Activated CD4-positive, alpha-beta T cell treated with anti-CD3 and anti-CD28 coated beads, Interleukin-2, amount 10 ng/mL, durations not matched to agents 7 days and 5 days (primary cell): ENCODE data around the gene FRG2C. TPM values are rescaled to one million over a fixed set of nuclear protein-coding genes. Genes with fewer than 3 reads are reported as not detected.
"Not testable (repeated sequence)": the region's sequence is repeated elsewhere in the genome, so short reads cannot be mapped to it uniquely, and the experiment has no call there.

Experiments
- CTCF ChIA-PET: fragments of 350-600 bp; sonication (Branson Sonifier 250); formaldehyde crosslinking; loops from one replicate; lab custom pipeline; 2021; ENCODE audit warnings: antibody characterized with exemption; lab: Charles Lee
- POLR2A ChIA-PET: fragments of 350-600 bp; sonication (Branson Sonifier 250); formaldehyde crosslinking; loops from one replicate; lab custom pipeline; 2021; ENCODE audit warnings: antibody characterized with exemption; lab: Charles Lee
- DNase-seq: peaks from one replicate; pipeline ENCODE4 v3.0.0-alpha.2; 2020
- H3K27ac Mint-ChIP-seq: one replicate; pipeline ENCODE4 v1.8.0; 2021; ENCODE audit warnings: mild to moderate bottlenecking, moderate library complexity, mixed read lengths
- H3K27me3 Mint-ChIP-seq: one replicate; pipeline ENCODE4 v1.8.0; 2021; ENCODE audit warnings: mixed read lengths
- H3K36me3 Mint-ChIP-seq: one replicate; pipeline ENCODE4 v1.8.0; 2021; ENCODE audit warnings: low read depth, mixed read lengths
- H3K4me1 Mint-ChIP-seq: one replicate; pipeline ENCODE4 v1.8.0; 2021; ENCODE audit warnings: mixed read lengths
- H3K4me3 Mint-ChIP-seq: one replicate; pipeline ENCODE4 v1.8.0; 2021; ENCODE audit warnings: mild to moderate bottlenecking, moderate library complexity, mixed read lengths
- H3K9me3 Mint-ChIP-seq: one replicate; pipeline ENCODE4 v1.8.0; 2021; ENCODE audit warnings: mixed read lengths
- total RNA-seq, 2 experiments: library from RNA; stranded (reverse); gene quantifications; one replicate each; pipeline ENCODE4 v1.2.3, GENCODE V29; 2021

Gene FRG2C
- total RNA-seq, 2 experiments from 2014 or later: not detected

DNA sequence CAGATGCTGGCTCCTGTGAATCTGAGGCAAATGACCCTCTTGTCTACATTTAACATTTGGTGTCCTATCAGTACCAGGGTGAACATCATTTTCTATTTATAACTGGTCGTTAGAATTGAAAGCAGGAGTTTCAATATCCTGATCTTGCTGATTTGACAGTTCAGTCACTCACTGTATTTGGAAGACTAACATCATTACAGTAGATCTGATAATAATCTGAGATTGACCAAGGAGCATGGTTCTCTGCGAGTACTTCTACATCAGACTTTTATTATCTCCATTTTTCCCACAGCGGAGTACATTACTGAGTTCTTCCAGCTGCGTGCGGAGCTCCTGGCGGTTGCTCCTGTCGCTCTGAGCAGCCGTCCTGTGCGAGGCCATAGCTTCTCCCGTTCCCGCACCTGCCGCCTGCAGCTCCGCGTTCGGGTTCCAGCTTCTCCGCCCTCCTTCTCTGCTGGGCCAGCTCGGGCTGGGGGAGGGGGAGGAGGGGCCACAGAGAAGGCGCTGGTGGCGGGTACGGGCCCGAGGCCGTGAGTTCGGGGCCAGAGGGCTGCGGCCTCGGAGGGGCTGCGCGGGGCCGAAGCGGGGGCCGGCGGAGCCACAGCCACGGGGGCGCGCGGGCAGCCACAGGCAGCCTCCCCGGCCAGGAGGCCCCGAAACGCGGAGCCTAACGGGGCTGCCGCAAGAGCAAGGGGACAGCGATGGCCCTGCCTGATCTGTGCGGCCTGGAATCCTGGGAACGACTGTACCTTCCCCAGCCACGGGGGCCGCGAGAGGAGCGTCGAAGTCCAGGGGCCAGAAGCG is 8.8 kb upstream of the FRG2C start:
- H3K27ac Mint-ChIP-seq, H3K9me3 Mint-ChIP-seq, H3K4me3 Mint-ChIP-seq, H3K36me3 Mint-ChIP-seq, CTCF ChIA-PET, DNase-seq, H3K4me1 Mint-ChIP-seq, POLR2A ChIA-PET: not testable (repeated sequence)
- peaks cover 32% of the 10 kb centered on the region for H3K27me3 Mint-ChIP-seq

- H3K27ac Mint-ChIP-seq, H3K9me3 Mint-ChIP-seq, DNase-seq, POLR2A ChIA-PET, H3K36me3 Mint-ChIP-seq, CTCF ChIA-PET, H3K4me1 Mint-ChIP-seq, H3K4me3 Mint-ChIP-seq: not testable (repeated sequence)
- peaks cover 32% of the 10 kb centered on the region for H3K27me3 Mint-ChIP-seq
These were observed 8.2 kb upstream of the FRG2C start for GRCh38 chr3:75655956-75656355.

DNA sequence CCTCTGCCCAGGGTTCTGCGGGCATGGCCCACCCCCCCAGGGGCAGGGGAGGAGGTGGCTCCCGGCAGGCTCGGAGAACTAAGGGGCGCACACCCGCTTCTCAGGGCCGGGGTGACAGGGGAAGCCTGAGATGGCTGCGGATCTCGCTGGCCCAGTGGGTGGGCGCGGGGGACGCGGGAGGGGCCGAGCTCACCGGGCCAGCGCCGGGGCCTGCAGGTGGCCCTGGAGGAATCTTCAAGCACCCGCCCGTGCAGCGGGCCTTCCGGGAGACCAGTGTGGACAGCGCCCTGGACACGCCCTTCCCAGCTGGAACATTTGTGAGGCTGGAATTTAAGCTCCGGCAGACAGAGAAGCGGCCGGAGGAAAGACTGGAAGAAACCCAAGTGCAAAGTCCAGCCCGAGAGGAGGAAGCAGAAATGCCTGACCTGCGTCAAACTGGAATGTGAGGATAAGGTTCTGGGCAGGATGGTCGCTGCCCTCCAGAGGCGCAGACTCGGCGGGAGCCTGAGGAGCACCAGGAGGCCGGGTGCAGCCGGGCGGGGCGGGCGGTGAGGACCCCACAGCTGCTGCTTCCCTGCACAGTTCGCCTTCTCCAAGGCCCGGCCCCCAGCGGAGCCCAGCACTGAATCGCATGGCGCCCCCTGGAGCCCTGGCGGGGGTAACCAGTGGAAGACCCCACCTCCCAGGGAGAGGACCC is 5.6 kb upstream of the FRG2C start:
- CTCF ChIA-PET, H3K36me3 Mint-ChIP-seq, H3K9me3 Mint-ChIP-seq, H3K4me1 Mint-ChIP-seq, DNase-seq, H3K27ac Mint-ChIP-seq, POLR2A ChIA-PET: not testable (repeated sequence)
- Mint-ChIP-seq H3K4me3 (peak overlapping the region; percentile 45), H3K27me3 (peaks cover 30% of the 10 kb centered on the region)

DNA sequence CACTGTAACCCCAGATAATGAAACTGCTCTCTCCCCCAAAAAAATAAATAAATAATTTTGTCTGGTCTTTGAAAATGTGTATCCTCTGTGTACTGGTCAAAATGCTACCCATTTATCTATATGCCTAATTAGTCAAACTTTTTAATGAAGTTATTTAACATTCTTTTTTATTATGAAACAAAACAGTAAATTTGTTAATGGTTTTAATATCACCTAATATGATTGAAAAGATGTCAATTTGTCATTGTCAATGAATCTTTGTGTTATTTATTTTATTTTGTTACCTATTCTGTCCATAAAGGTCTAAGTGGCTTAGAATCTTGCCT is 5.1 kb upstream of the FRG2C start:
- POLR2A ChIA-PET, DNase-seq, H3K27ac Mint-ChIP-seq, H3K36me3 Mint-ChIP-seq, H3K4me3 Mint-ChIP-seq, CTCF ChIA-PET, H3K9me3 Mint-ChIP-seq, H3K4me1 Mint-ChIP-seq: not testable (repeated sequence)
- H3K27me3 Mint-ChIP-seq: peaks cover 27% of the 10 kb centered on the region

DNA sequence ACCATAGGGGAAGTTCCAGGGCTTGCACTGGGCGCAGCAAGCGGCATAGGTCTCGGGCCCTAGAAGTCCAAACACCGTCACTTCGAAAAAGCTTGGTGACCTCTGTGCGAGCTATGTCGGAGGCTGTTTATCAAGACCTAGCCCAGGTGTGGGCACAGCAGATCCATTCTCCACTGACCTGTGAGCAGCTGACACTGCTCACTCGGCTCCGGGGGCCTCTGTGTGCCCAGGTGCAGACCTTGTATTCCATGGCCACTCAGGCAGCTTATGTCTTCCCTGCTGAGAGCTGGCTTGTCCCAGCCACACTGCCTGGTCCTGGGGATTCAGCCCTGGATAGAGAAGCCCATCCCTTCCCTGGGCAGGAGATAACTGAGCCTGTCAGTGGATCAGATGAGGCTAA is 1.5 kb downstream of the FRG2C start:
- H3K27ac Mint-ChIP-seq, H3K36me3 Mint-ChIP-seq, CTCF ChIA-PET, H3K4me3 Mint-ChIP-seq, POLR2A ChIA-PET, DNase-seq, H3K4me1 Mint-ChIP-seq: not testable (repeated sequence)
- H3K27me3 Mint-ChIP-seq: peaks cover 18% of the 10 kb centered on the region
- H3K9me3 Mint-ChIP-seq: peaks cover 12% of the 10 kb centered on the region

DNA sequence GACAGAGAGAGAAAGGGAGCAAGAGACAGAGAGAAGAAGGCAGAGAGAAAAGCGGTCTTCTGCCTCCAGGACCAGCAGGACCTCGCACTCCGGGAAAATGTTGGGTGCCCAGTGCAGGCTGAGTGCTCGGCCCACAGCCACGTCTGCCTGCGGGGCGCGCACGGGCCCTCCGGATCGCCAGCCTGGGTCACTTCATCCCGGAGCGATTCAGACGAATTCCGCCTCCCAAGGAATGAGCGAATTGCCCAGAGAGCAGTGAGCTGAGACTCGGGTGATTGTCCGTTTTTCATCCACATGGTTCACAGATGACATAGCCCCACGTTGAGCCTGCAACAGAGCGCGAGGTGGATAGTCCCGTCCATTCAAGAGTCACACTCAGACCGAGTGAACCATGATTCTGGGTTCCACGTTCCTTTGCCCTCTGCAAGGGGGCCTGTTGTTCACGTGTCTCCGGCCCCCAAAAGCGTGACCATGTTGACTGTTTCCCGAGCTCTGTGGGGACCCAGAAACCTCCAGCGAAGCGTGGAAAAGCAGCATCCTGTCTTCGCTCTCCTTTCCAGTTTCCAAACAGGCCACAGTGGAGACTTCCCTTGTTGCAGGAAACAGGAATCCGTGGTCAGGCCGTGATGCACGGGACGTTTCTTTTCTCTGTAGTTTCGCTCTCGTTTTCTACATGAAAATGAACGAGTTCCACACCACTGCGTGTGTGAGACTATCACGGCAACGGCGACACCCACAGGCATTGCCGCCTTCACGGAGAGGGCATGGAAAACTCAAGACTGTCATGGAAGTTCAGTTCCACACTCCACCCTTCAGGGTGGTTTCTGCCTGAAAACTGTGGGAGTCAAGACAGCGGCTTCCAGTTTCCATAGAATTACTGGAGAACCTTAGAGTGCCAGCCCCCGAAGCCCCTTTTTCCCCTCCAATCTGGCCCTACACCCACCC is 3.9 kb downstream of the FRG2C start:
- CTCF ChIA-PET, H3K4me1 Mint-ChIP-seq, POLR2A ChIA-PET, DNase-seq, H3K27ac Mint-ChIP-seq: not testable (repeated sequence)
- H3K27me3 Mint-ChIP-seq: peaks cover 38% of the 10 kb centered on the region
- H3K36me3 Mint-ChIP-seq: peaks cover 10% of the 10 kb centered on the region
- peak overlapping the region; percentile 35 for H3K4me3 Mint-ChIP-seq
- H3K9me3 Mint-ChIP-seq: peaks cover 17% of the 10 kb centered on the region

DNA sequence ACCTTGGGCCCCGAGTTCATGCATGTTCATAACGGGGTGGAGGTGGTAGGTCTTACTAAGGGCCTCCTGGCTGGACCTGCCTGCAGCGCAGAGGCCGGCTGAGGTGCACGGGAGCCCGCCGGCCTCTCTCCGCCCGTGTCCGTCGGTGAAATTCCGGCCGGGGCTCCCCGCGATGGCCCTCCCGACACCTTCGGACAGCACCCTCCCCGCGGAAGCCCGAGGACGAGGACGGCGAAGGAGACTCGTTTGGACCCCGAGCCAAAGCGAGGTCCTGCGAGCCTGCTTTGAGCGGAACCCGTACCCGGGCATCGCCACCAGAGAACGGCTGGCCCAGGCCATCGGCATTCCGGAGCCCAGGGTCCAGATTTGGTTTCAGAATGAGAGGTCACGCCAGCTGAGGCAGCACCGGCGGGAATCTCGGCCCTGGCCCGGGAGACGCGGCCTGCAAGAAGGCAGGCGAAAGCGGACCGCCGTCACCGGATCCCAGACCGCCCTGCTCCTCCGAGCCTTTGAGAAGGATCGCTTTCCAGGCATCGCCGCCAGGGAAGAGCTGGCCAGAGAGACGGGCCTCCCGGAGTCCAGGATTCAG is 4.7 kb downstream of the FRG2C start:
- CTCF ChIA-PET: not testable (repeated sequence)

GRCh38 chr3:75669348-75670297 is 5.5 kb downstream of the FRG2C start:
- Mint-ChIP-seq H3K27me3 (peaks cover 44% of the 10 kb centered on the region), H3K36me3 (peaks cover 10% of the 10 kb centered on the region), H3K9me3 (peaks cover 15% of the 10 kb centered on the region)
- H3K4me3 Mint-ChIP-seq, DNase-seq, H3K4me1 Mint-ChIP-seq, POLR2A ChIA-PET, H3K27ac Mint-ChIP-seq: not testable (repeated sequence)
- CTCF ChIA-PET: interaction anchor here (0.6 kb wide), 1 partner anchor 31 kb away, joined by 3 read pairs; no protein-coding TSS in a partner anchor

More for the DNA sequence above, 4.7 kb downstream of the FRG2C start:
- H3K27ac Mint-ChIP-seq, POLR2A ChIA-PET, H3K4me3 Mint-ChIP-seq, H3K4me1 Mint-ChIP-seq: not testable (repeated sequence)
- Mint-ChIP-seq H3K9me3 (peaks cover 17% of the 10 kb centered on the region), H3K36me3 (peaks cover 10% of the 10 kb centered on the region), H3K27me3 (peaks cover 45% of the 10 kb centered on the region)
- DNase-seq: peak; percentile 48

GRCh38 chr3:75670298-75671286 is 6.5 kb downstream of the FRG2C start:
- H3K9me3 Mint-ChIP-seq: peaks cover 15% of the 10 kb centered on the region
- peak overlapping the region; percentile 81 for H3K27ac Mint-ChIP-seq
- DNase-seq, POLR2A ChIA-PET, H3K4me1 Mint-ChIP-seq: not testable (repeated sequence)
- CTCF ChIA-PET: interaction anchor here (0.6 kb wide), 1 partner anchor 30 kb away, joined by 3 read pairs; no protein-coding TSS in a partner anchor
- peaks cover 43% of the 10 kb centered on the region for H3K27me3 Mint-ChIP-seq
- peaks cover 10% of the 10 kb centered on the region for H3K36me3 Mint-ChIP-seq
- H3K4me3 Mint-ChIP-seq: peak overlapping the region; percentile 11

- POLR2A ChIA-PET, H3K4me1 Mint-ChIP-seq, H3K27ac Mint-ChIP-seq, DNase-seq: not testable (repeated sequence)
- peak overlapping the region; percentile 10 for H3K4me3 Mint-ChIP-seq
- H3K27me3 Mint-ChIP-seq: peaks cover 43% of the 10 kb centered on the region
- peaks cover 10% of the 10 kb centered on the region for H3K36me3 Mint-ChIP-seq
- H3K9me3 Mint-ChIP-seq: peaks cover 15% of the 10 kb centered on the region
- CTCF ChIA-PET: interaction anchor here (0.7 kb wide), 1 partner anchor 72 kb away, joined by 3 read pairs; no protein-coding TSS in a partner anchor
These were observed 7.4 kb downstream of the FRG2C start for GRCh38 chr3:75671287-75672139.
